ENCODE measurements around the gene GPR55. TPM values are rescaled to one million over a fixed set of nuclear protein-coding genes. Genes with fewer than 3 reads are reported as not detected.

The GPR55 gene
- total RNA-seq, 1 experiment from 2014 or later: 0.07 TPM

DNA sequence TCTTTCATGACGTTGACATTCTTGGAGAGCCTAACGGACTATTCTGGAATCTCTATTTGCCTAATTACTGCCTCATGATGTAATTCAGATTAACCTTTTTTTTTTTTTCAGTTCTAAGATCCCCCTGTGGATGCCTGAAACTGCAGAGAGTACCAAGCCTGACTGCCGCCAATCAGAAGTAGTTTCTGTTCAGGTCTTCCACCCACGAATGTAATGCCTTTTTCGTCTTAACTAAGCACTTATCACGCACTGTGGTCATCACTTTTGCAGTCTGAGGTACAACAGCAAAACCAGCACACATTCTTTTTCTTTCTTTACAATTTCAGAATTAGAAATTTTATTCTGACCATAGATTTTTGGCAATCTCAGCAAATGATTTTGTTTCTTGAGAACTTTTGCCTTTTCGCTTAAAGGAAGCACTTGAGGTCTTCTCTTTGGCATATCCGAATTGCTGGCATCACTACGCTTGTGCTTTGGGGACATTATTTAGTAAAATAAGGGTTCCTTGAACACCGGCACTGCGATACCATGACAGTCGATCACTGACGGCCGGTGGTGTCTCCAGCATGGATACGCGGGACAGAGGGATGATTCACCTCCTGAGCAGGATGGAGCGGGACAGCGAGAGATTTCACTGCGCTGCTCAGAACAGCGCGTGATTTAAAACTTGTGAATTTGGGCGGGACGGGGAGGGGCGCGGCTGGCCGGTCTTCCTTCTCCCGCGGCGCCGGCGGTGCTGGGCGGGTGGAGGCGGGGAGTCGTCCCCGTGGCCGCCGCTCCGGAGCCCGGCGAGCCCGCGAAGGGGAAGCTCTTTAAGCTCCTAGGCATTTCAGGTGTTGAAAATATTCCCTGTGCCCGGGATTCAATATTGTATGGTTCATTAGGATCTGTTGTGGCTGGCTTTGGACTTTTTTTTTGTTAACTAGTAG lies 32.0 kb upstream of the GPR55 start:
- Histone ChIP-seq H3K9ac (ENCODE audit: low read length) (peak overlapping the region; percentile 46), H3K27me3 (ENCODE audit: low read length) (no peaks in the 10 kb centered on the region), H3K4me2 (ENCODE audit: low read length) (peak overlapping the region; percentile 90), H3F3A (ENCODE audit: low read length, unreplicated experiment) (no peaks in the 10 kb centered on the region), H3K27ac (ENCODE audit: low read length) (no peak overlapping the region), H3K36me3 (ENCODE audit: low read depth, low read length) (no peaks in the 10 kb centered on the region), H3K79me2 (ENCODE audit: low read length) (no peaks in the 10 kb centered on the region), H4K20me1 (ENCODE audit: low read length) (no peaks in the 10 kb centered on the region), H2AFZ (ENCODE audit: low read length) (peak overlapping the region; percentile 85), H3K4me3 (ENCODE audit: low read length) (peak overlapping the region; percentile 68), H3K9me3 (ENCODE audit: low read length) (no peaks in the 10 kb centered on the region), H3K4me1 (ENCODE audit: insufficient read depth, low read length) (0 out of 2 replicates have a peak, but pooled peaks cover 13% of the 10 kb centered on the region), H3K9me2 (replicated peaks; ENCODE audit: low read length) (no peaks in the 10 kb centered on the region)
- ATAC-seq (peak; percentile 90), DNase-seq (peak; percentile 69)
- CTCF ChIA-PET: no interaction called here
- POLR2A ChIA-PET (ENCODE audit: unreplicated experiment): no interaction called here
- TF ChIP-seq, protein P1, sequence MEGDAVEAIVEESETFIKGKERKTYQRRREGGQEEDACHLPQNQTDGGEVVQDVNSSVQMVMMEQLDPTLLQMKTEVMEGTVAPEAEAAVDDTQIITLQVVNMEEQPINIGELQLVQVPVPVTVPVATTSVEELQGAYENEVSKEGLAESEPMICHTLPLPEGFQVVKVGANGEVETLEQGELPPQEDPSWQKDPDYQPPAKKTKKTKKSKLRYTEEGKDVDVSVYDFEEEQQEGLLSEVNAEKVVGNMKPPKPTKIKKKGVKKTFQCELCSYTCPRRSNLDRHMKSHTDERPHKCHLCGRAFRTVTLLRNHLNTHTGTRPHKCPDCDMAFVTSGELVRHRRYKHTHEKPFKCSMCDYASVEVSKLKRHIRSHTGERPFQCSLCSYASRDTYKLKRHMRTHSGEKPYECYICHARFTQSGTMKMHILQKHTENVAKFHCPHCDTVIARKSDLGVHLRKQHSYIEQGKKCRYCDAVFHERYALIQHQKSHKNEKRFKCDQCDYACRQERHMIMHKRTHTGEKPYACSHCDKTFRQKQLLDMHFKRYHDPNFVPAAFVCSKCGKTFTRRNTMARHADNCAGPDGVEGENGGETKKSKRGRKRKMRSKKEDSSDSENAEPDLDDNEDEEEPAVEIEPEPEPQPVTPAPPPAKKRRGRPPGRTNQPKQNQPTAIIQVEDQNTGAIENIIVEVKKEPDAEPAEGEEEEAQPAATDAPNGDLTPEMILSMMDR (conservative IDR thresholded peaks at IDR 0.05; ENCODE audit: low read depth, low read length): no peak
- TF ChIP-seq EZH2 (IDR thresholded peaks at IDR 0.05; ENCODE audit: low read length, unreplicated experiment) (no peak), EZH2phosphoT487 (IDR thresholded peaks at IDR 0.05; ENCODE audit: borderline replicate concordance, low read length) (no peak)
- BruUV-seq (replicated peaks): no TSS peak
- intact Hi-C loops (cut with micrococcal nuclease): no loop called here

DNA sequence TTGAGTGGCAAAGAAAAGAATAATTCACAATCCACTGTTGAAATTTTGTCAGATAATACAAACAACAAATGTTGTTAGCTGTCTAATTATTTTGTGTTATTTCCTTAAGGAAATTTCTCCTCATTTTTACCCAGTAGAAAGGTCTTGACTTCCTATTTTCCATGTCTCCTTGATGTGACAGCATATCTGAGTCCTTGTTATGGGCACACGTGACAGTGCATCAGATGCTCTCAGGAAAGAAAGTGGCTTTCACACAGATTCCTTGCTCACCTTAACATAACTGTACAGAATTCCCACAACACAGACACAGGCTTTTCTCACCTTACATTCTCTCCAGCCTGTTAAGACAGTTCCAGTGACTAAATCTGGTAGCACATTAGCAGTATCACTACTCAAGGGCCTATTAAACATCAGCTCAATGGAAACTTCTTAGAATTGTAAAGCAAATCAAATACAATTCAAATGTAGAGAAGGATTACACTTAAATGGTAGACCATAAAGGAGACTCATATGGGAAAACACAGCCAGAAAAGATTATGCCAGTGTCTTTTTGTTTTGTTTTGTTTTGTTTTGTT lies 30.2 kb upstream of the GPR55 start:
- no TSS peak for BruUV-seq (replicated peaks)
- CTCF ChIA-PET: no interaction called here
- no peaks in the 10 kb centered on the region for H3F3A ChIP-seq (ENCODE audit: low read length, unreplicated experiment)
- no peak for TF ChIP-seq EZH2phosphoT487 (IDR thresholded peaks at IDR 0.05; ENCODE audit: borderline replicate concordance, low read length)
- TF ChIP-seq, protein P1 (conservative IDR thresholded peaks at IDR 0.05; ENCODE audit: low read depth, low read length): no peak
- no peak for TF ChIP-seq EZH2 (IDR thresholded peaks at IDR 0.05; ENCODE audit: low read length, unreplicated experiment)
- H3K9me3 ChIP-seq (ENCODE audit: low read length): no peaks in the 10 kb centered on the region
- no peaks in the 10 kb centered on the region for H3K27me3 ChIP-seq (ENCODE audit: low read length)
- no peak overlapping the region for H3K27ac ChIP-seq (ENCODE audit: low read length)
- no peak for DNase-seq
- 0 out of 2 replicates have a peak, but pooled peaks cover 13% of the 10 kb centered on the region for H3K4me1 ChIP-seq (ENCODE audit: insufficient read depth, low read length)
- H3K9me2 ChIP-seq (replicated peaks; ENCODE audit: low read length): no peaks in the 10 kb centered on the region
- ATAC-seq: no peak
- H2AFZ ChIP-seq (ENCODE audit: low read length): no peak overlapping the region
- no peaks in the 10 kb centered on the region for H3K36me3 ChIP-seq (ENCODE audit: low read depth, low read length)
- no peaks in the 10 kb centered on the region for H3K79me2 ChIP-seq (ENCODE audit: low read length)
- H3K4me3 ChIP-seq (ENCODE audit: low read length): no peak overlapping the region
- H3K4me2 ChIP-seq (ENCODE audit: low read length): no peak overlapping the region
- intact Hi-C loops (cut with micrococcal nuclease): no loop called here
- H3K9ac ChIP-seq (ENCODE audit: low read length): no peak overlapping the region
- H4K20me1 ChIP-seq (ENCODE audit: low read length): no peaks in the 10 kb centered on the region
- POLR2A ChIA-PET (ENCODE audit: unreplicated experiment): no interaction called here

- ChIA-PET CTCF (no interaction called here), POLR2A (ENCODE audit: unreplicated experiment) (no interaction called here)
- no peaks in the 10 kb centered on the region for H3K9me2 ChIP-seq (replicated peaks; ENCODE audit: low read length)
- no peaks in the 10 kb centered on the region for H3K36me3 ChIP-seq (ENCODE audit: low read depth, low read length)
- H2AFZ ChIP-seq (ENCODE audit: low read length): no peak overlapping the region
- DNase-seq: no peak
- no peak overlapping the region for H3K4me2 ChIP-seq (ENCODE audit: low read length)
- H4K20me1 ChIP-seq (ENCODE audit: low read length): no peaks in the 10 kb centered on the region
- intact Hi-C loops (cut with micrococcal nuclease): no loop called here
- H3K4me1 ChIP-seq (ENCODE audit: insufficient read depth, low read length): 0 out of 2 replicates have a peak, but pooled peaks cover 13% of the 10 kb centered on the region
- H3K9ac ChIP-seq (ENCODE audit: low read length): no peak overlapping the region
- TF ChIP-seq, protein P1 (conservative IDR thresholded peaks at IDR 0.05; ENCODE audit: low read depth, low read length): no peak
- TF ChIP-seq EZH2 (IDR thresholded peaks at IDR 0.05; ENCODE audit: low read length, unreplicated experiment) (no peak), EZH2phosphoT487 (IDR thresholded peaks at IDR 0.05; ENCODE audit: borderline replicate concordance, low read length) (no peak)
- no peaks in the 10 kb centered on the region for H3K79me2 ChIP-seq (ENCODE audit: low read length)
- H3K27me3 ChIP-seq (ENCODE audit: low read length): no peaks in the 10 kb centered on the region
- ATAC-seq: no peak
- no peak overlapping the region for H3K27ac ChIP-seq (ENCODE audit: low read length)
- H3K4me3 ChIP-seq (ENCODE audit: low read length): no peak overlapping the region
- H3K9me3 ChIP-seq (ENCODE audit: low read length): no peaks in the 10 kb centered on the region
- no TSS peak for BruUV-seq (replicated peaks)
- no peaks in the 10 kb centered on the region for H3F3A ChIP-seq (ENCODE audit: low read length, unreplicated experiment)
These were observed 29.7 kb upstream of the GPR55 start for GRCh38 chr2:230954746-230955145.
